Fibroblast of skin of right quadriceps (primary cell): ENCODE results near the gene MAPK7.
"Not testable (repeated sequence)": the region's sequence is repeated elsewhere in the genome, so short reads cannot be mapped to it uniquely, and the experiment has no call there.

ENCODE experiments used
- DNase-seq: peaks from one replicate; pipeline ENCODE4 v3.0.0-alpha.2; 2013

MAPK7 gene

GRCh38 chr17:19343671-19344151 lies 34.6 kb upstream of the MAPK7 start:
- no peak for DNase-seq

- no peak for DNase-seq
These were observed 33.8 kb upstream of the MAPK7 start for GRCh38 chr17:19344311-19345066.

DNA sequence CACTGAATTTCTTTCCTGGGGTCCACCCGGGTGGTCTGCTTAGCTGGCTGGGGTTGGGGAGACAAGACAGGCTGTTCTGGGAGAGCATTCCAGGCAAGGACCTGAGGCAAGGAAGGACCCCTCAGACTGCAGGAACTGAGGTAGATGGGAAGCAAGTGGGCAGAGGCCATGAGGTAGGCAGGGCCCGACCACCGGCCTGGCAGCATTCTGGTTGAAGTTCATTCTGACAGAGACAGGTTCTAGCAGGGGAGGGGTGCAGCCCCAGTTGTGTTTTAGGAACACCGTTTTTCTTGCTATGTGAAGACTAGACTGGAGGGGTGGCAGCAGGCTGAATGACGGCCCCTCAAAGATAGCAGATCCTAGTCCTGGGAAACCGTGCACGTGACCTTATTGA lies 33.2 kb upstream of the MAPK7 start:
- no peak for DNase-seq

DNA sequence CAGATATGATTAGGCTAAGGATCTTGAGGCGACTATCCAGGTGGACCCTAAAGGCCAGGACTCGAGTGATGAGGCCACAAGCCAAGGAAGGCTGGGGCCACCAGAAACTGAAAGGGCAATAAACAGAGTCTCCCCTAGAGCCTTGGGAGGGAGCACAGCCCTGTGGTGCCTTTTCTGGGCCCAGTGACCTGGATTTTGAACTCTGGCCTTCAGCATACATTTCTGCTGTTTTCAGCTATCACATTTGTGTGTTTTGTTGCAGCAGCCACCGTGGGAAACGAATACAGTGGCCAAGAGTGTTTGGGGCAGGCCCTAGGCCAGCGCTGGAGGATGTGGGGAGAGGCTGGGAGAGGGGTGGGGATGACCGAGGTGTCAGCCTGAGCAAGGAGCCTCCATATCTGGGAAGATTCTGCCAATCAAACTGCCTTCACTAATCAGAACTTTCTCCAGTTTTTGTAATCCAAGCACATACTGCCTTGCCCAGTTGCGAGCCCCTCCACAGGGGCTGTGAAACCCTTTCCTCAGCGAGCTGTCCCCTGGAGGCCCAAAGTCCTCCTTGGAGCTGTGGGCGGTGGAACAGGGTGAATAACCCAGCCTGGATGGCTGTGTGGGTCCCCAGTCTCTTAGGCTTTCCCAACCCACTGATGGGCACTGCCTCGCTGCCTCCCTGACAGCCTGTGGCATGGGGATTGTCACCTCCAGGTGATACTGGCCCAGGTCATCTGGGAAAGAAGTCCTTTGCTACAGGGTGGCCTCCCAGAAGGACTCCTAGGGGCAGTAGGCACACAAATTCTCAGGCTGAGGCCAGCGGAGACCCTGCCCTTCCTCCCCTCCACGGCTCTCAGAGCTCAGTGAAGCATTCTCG lies 32.6 kb upstream of the MAPK7 start:
- no peak for DNase-seq

- DNase-seq: peak; percentile 79
These were observed 31.7 kb upstream of the MAPK7 start for GRCh38 chr17:19346351-19347255.

DNA sequence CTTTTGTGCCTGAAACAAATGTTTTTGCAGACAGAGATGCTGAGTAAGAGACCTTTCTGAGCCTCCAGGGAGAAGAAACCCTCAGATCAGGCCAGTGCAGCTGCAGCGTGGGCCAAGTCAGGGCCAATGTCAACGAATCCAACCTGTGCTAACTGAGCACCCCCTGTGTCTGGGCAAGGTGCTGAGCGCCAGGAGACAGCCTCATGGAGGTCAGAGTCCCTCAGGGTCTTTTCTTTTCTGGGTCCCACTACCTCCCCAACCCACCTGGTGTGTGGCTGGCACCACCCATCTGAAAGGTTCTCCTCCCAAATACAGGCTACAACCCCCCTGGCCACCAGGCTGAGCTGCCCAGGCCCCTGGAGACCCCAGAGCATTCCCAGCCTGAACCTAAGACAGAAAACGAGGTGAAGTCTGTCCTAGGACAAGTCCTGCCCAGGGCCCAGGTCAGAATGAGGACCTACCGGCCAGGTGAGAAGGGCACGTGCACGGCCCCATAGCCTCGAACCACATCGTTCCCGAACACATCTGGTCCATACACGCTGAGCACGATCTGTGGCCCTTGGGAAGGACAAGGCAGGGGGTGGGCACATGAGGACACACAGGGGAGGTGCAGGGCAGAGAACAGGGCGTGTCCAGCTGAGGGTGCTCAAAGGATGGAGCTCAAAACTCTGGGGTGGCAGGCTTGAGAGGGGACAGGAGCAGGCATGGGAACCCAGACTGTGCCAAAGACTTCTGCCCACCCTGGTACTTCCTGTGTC lies 30.8 kb upstream of the MAPK7 start:
- no peak for DNase-seq

- no peak for DNase-seq
These were observed 30.1 kb upstream of the MAPK7 start for GRCh38 chr17:19348081-19348650.

DNA sequence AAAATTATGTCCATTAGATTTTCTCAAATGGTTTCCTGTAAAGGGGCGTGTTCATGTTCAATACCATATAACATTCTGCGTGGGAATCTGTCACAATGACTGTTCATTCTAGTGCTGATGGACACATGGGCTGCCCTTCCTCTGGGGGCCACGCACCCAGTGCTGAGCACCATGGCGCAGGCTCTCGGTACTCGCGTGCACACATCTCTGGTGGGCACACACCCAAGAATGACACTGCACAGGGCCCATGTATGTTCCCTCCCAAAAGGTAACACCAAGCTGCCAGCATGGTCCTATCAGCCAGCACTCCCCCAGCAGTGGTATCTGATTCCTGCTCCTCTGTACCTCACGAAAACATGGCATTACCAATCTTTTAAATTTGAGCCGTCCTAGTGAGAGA lies 29.5 kb upstream of the MAPK7 start:
- no peak for DNase-seq

- DNase-seq: not testable (repeated sequence)
These were observed 24.9 kb upstream of the MAPK7 start for GRCh38 chr17:19353401-19353800.

DNA sequence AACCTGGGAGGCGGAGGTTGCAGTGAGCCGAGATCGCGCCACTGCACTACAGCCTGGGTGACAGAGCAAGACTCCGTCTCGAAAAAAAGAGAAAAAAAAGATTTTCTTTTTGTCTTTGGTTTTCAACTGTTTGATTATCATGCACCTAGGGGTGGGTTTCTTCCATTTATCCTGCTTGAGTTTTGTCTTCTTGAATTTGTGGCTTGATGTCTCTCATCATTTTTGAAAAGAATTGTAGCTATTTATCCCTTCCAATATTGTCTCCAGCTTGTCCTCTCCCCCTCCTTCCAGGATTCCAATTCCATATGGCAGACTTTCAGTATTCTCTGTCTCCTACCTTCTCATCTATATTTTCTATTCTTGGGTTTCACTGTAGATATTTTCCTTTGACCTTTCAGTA lies 23.6 kb upstream of the MAPK7 start:
- DNase-seq: no peak

GRCh38 chr17:19357351-19357750 lies 20.9 kb upstream of the MAPK7 start:
- no peak for DNase-seq

GRCh38 chr17:19357761-19358160 lies 20.5 kb upstream of the MAPK7 start:
- no peak for DNase-seq

GRCh38 chr17:19359151-19359550 lies 19.1 kb upstream of the MAPK7 start:
- no peak for DNase-seq

DNA sequence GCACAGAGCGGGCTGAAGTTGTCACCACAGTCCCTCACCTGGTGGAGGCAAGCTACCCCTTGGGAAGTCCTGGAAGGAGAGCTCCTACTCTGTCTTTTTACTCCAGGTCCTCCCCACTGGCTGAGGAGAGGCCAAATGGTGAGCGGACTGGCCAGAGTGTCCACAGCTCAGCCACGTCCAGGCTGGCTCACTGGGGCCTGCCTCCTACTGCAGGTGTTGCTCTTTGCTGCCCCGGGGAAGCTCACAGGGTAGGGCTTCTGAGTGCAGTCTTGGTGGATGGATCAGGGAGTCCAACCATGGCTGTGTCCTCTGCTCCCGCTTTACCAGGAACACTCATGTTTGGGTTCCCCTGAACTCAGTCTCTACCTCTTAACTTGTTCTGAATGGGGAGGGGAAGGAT lies 18.4 kb upstream of the MAPK7 start:
- no peak for DNase-seq

DNA sequence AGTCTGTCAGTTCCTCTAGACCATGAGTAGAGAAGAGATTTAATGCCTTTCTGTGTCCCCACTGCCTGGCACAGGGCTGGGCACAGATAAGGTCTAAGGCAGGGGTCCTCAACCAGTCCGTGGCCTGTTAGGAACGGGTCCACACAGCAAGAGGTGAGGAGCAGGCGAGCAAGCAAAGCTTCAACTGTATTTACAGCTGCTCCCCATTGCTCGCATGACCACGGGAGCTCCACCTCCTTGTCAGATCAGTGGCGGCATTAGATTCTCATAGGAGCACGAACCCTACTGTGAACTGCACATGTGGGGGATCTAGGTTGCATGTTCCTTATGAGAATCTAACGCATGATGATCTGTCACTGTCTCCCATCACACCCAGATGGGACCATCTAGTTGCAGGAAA lies 17.5 kb upstream of the MAPK7 start:
- DNase-seq: no peak

DNA sequence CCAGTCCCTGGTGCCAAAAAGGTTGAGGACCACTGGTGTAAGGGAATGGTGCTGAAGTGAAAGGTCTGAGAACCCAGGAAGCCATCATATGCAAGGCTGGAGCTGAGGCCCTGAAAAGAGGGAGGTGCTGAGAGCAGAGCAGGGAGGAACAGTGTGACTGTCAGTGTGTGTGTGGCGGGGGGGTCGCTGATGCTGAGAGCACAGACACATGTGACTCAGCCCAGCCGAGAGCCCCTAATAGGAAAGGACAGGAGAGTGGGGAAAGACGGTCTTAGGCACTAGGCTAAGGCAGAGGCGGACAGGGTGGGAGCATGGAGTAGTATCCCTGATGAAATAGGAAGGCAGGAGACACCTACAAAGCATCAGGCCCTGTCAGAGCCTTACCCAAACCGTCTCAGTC lies 17.0 kb upstream of the MAPK7 start:
- DNase-seq: no peak

GRCh38 chr17:19361944-19362276 lies 16.4 kb upstream of the MAPK7 start:
- DNase-seq: no peak

DNA sequence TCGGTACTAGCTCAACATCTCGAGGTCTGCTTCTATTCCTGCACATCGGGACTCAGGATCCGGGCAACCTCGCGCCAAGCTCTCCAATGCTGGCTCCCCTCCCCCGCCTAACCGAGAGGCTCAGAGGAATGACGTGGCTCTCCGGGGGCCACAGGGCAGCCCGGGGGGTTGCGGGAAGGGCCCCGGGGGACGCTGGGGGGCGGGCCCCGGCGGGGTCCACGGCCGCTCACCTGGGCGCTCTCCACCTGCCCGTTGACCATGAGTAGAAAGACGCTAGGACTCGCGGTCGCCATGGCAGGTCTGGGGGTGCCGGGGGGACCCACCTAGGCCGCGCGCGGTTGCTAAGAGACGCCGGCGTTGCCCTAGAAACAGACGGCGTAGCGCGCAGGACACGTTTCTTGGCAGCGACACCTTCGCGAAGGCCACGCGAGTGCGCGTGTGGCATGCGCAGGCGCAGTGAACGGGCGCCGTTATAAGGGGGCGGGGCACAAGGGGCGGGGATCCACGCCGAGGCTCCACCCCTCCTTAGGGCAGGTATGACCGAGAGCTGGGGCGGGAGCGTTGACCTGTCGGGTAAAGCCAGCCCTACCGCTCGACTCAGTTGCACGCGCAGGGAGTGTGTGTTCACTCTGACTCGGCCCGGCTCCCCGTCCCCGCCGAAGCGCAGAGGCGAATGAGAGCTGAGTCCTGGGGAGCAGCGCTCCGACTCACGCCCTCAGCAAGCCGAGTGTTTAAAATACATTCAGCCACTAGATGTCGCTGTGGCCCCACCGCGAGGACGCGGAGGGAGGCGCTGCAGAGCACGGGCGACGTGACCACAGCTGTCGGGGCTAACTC lies 15.8 kb upstream of the MAPK7 start, which contains the start of gene B9D1:
B9D1 (minus strand) TSS at position 447 of the 837 bp plus-strand sequence; CDS start at position 293, 154 bp downstream.
- DNase-seq: peak; percentile 91

DNA sequence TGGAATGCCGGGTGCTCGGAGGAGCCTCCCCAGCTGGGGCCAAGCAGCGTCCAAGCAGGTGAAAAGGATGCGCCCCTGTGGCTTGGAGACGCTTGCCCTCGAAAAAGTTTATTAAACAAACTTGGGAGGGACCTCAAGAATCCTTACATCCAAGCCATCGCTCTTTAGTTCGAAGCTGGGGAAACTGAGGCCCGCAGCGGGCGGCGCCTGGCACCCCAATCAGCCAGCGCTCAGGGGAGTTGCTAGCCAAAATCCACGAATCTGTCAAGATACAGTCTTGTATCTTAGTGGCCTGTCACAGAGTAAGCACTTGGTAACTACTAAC lies 15.2 kb upstream of the MAPK7 start:
- no peak for DNase-seq

- DNase-seq: no peak
These were observed 14.8 kb upstream of the MAPK7 start for GRCh38 chr17:19363460-19364035.
